Fibroblast of villous mesenchyme (primary cell): Measurements from ENCODE around the gene G6PC3. TPM values are rescaled to one million over a fixed set of nuclear protein-coding genes. Genes with fewer than 3 reads are reported as not detected.
A peak's percentile ranks its signal among the peaks of the same experiment; 100 is the strongest.

ENCODE experiments used
- DNase-seq: peaks from one replicate; pipeline ENCODE4 v3.0.0-alpha.2; 2010; ENCODE audit warnings: low read depth
- H3K4me3 ChIP-seq: 2 replicates; pipeline ENCODE4 v1.5.1; 2011; ENCODE audit warnings: low read depth, mild to moderate bottlenecking, low read length
- total RNA-seq: library from RNA; depleted of rRNA; stranded (reverse); fragments of >200 nt; gene quantifications from 2 replicates; pipeline ENCODE4 v1.2.3, GENCODE V29; 2012
- TF ChIP-seq, protein P1 (sequence below): IDR thresholded peaks from 2 replicates; pipeline ENCODE4 v1.5.1; 2012; ENCODE audit warnings: low read depth, mild to moderate bottlenecking, low read length; ENCODE audit not compliant: insufficient read depth

The G6PC3 gene
- total RNA-seq, 1 donor, result 27.6 TPM

GRCh38 chr17:44112284-44113280 lies 42.0 kb downstream of the G6PC3 start:
- DNase-seq, result no peak
- no peak overlapping the region for H3K4me3 ChIP-seq
- TF ChIP-seq, protein P1, sequence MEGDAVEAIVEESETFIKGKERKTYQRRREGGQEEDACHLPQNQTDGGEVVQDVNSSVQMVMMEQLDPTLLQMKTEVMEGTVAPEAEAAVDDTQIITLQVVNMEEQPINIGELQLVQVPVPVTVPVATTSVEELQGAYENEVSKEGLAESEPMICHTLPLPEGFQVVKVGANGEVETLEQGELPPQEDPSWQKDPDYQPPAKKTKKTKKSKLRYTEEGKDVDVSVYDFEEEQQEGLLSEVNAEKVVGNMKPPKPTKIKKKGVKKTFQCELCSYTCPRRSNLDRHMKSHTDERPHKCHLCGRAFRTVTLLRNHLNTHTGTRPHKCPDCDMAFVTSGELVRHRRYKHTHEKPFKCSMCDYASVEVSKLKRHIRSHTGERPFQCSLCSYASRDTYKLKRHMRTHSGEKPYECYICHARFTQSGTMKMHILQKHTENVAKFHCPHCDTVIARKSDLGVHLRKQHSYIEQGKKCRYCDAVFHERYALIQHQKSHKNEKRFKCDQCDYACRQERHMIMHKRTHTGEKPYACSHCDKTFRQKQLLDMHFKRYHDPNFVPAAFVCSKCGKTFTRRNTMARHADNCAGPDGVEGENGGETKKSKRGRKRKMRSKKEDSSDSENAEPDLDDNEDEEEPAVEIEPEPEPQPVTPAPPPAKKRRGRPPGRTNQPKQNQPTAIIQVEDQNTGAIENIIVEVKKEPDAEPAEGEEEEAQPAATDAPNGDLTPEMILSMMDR, result no peak

DNA sequence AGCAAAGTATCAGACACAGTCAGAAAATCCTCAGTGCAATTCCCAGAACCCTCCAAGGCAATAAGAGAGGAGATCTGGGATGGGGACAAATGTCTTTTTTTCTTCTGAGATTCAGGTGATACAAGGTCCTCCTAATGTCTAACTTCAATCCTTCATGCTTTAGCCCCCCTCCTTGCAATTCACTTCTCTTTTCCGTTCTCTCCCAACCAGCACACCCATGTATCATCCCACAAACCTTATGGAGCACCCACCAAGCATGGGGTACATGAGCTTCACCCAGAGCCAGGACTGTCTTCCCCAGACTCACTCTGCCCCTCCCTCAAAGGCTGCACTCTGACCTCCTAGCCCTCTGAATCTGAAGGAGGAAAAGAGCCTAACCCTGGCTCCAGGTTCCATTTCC lies 42.8 kb downstream of the G6PC3 start:
- TF ChIP-seq, protein P1, result no peak
- H3K4me3 ChIP-seq, result no peak overlapping the region
- no peak for DNase-seq

GRCh38 chr17:44113868-44114840 lies 43.6 kb downstream of the G6PC3 start:
- no peak overlapping the region for H3K4me3 ChIP-seq
- DNase-seq, result no peak
- TF ChIP-seq, protein P1, result no peak

- H3K4me3 ChIP-seq, result no peak overlapping the region
- TF ChIP-seq, protein P1, result peak; percentile 96
- peak; percentile 53 for DNase-seq
Observed at GRCh38 chr17:44115585-44116415, 45.3 kb downstream of the G6PC3 start.

- no peak for DNase-seq
- no peak overlapping the region for H3K4me3 ChIP-seq
- TF ChIP-seq, protein P1, result no peak
Observed at GRCh38 chr17:44117351-44117750, 46.8 kb downstream of the G6PC3 start.
